ENCODE measurements around the gene GPR137B.

The GPR137B gene

DNA sequence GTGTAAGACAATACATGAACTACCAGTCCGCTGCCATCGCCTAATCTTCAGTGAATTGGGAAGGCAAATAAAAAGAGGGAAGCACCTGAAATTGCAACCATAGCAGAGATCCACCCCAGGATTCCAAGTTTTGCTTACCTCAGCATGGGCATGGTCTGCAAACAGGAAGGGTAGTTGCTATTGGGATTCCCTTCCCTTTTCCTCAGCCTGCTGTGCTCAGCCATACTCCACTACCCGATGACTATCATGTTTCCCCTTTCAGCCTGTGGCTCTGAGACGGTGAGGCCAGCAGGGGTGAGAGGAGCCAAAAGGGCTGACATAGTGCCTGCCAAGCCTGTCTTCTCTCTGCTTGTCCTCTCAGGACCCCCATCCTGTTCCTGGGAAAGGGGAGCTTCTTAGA, 64.2 kb downstream of the GPR137B start:
- DNase-seq, result no peak

DNA sequence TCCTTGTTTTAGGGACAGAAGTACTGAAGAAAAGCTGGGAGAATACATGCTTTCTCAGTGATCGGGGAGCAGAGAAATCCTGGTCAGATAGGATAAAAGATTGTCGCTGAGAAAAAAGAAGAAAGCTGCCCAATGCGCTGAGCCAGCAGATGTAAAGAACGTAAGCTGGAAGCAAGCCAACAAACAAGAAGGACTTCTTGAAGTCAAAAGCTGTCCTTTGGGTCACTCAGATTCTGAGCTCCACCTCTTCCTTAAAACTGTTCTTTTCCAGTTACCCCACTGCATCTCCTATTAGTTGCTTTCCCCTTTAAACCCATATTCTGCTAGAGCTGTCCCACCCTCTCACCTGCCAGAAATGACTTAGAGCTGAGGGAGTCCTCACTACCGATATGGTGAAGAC, 64.8 kb downstream of the GPR137B start:
- no peak for DNase-seq

DNA sequence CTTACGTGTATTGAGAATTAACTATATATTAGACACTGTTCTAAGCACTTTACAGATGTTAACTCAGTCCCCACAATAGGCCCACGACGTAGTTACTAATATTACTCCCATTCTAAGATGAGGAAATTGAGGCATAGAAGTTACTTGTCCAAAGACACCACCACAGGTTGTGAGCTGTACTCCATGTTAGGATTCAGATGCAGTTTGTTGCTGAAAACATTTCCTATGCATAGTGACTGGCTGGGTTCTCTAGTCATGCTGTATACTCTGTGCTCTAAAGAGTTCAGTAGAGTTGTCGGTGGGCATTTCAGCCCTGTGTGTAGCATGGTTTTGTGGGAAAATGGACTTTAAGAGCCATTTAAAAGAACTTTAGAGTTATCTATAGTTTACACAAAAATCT, 65.2 kb downstream of the GPR137B start:
- DNase-seq, result no peak

DNA sequence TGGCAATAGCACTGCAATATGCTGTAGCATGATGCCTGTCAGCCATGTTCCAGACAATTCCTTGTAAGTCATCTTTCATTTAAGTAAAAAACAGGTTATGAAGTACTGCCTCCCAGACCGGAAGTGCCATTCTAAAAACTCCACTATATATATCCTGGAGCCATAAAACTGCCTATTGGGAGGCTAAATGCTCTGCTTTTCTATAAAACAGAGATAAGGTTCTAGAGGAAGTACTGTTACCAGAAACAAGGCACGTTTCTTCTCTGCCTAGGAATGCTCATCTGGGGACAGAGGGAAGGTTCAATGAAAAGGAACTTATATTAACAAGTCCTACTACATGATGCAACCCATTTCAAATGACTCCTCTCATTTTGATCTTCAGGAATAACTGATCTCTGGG, 66.8 kb downstream of the GPR137B start:
- DNase-seq, result no peak

DNA sequence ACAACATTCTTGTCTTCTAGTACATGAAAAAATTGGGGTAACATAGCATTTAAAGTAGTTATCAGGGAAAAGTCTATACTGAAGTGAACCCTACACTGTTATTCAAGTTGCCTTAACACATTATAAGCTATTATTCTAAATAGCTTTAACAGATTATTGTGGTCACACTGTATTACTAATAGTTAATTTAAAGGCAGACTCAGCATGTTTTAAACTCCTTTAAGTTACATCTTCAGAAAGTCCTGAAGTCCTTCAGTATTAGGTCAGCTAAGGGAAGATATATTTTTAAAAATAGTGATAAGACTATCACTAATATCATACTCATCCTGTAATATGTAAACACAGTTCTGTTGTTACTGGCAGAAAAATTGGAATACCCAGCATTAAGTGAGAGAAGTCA, 67.4 kb downstream of the GPR137B start:
- DNase-seq, result no peak

DNA sequence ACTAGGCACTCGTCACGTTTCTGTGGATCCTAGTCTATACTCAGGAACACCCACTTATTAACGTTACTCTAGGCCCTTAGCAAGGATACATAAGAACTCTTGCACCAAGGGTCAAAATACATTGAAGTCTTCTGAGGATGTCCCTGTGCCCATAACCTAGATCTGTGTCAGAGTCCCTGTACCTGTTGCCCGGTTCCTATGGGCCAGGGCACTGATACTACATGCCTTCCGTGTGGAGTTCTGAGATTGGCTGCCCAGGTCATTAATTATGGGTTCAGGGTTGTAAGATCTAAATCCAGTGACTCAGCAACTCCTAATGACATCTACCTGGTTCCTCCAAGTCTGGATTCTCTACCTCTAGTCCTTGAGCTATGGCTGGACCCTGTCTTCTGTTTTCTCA, 69.5 kb downstream of the GPR137B start:
- no peak for DNase-seq

DNA sequence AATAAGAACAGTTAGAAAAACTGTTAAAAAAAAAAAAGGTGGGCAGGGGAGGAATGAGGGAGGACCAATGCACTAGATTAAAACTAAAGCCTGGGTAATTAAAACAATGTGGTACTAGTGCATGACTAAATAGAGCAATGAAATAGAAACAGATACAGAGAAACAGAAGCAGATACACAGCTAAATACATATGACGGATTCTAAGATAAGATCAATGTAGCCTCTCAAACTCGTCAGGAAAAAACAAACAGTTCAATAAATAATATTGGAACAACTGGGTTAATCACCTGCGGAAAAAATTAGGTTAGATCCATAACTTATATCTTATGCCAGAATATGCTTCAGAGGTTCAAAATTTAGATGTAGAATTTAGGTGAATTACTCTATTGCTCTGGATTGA, 71.2 kb downstream of the GPR137B start:
- no peak for DNase-seq

DNA sequence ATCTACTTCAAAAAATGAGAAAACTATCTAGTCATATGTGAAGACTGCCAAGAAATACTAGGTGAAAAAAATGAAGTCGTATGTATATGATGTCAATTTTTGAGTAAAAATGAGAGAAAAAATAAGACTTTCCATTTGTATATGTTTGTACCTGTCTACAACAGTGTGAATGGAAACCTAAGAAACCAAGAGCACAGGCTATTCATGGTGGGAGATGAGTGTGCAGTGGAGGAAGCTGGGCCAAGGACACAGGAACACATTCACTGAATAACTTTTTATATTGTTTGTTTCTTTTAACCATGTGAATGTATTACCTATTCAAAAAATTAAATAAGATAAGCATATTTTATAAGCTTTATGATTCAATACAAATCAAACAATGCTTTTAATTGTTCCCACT, 72.4 kb downstream of the GPR137B start:
- no peak for DNase-seq

DNA sequence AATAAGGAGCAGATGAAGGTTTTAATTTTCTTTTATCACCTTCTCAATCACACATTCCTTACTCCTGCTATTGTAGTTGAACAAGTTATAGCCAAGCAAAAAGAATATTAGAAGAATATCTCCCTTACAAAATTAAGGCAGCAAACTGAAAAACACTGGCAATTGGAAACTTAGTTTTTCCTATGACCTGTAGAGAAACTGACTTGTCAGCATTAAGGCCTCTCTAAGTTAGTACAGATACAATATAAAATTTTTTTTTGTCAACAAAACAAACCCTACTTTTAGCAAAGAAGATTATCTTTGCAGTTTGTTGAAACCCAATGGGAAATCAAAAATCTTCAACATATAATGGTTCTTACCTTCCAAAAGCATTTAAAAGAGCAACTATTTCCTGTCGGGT, 78.1 kb downstream of the GPR137B start:
- DNase-seq, result no peak

DNA sequence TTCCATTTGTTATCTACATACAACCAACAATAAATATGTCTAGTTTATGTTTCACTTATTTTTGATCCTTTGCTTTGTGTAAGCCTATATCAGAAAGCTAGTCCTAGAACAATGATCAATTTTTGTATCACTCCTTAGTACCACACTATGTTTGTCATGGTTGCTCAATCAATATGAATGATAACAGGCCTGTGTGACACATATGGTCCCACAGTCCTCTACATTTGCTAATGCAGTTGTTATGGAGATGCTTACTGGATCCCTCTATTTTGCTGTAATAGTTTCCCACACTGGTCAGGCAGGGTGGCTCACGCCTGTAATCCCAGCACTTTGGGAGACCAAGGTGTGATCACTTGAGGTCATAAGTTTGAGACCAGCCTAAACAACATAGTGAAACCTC, 80.3 kb downstream of the GPR137B start:
- DNase-seq, result no peak

DNA sequence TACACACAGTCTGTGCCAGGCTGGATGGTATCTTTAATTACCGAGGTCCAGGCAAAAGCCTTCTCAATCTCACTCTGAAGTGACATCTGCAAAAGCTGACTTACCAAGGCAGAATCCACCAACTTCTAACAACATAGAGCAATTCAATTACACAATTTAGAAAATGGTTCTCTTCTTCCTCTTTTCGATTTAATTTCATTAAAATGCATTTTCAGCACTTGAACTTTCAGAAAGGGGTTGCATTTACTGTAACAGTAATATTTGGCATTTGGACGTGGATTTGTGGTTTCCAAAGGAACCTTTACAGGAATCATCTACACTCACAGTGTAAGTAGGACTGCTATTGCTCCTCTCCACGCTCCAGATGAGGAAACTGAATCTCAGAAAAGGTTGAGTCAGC, 86.1 kb downstream of the GPR137B start:
- DNase-seq, result no peak

DNA sequence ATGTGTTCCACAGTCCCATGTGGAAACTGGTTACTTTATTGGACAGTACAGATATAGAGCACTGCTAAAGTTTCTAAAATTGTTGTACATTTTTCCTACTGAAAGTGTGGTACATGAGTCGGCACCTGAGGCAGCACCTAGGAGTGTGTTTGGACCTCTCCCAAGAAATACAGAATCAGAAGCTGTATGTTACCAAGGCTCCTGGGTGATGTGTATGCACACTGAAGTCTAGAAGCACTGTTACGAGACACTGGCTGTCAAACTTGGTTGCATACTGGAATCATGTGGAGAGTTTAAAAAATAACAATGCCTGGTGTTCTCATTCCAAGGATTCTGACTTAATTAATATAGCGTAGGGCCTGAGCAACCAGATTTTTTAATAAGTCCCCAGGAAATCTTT, 92.8 kb downstream of the GPR137B start:
- no peak for DNase-seq

DNA sequence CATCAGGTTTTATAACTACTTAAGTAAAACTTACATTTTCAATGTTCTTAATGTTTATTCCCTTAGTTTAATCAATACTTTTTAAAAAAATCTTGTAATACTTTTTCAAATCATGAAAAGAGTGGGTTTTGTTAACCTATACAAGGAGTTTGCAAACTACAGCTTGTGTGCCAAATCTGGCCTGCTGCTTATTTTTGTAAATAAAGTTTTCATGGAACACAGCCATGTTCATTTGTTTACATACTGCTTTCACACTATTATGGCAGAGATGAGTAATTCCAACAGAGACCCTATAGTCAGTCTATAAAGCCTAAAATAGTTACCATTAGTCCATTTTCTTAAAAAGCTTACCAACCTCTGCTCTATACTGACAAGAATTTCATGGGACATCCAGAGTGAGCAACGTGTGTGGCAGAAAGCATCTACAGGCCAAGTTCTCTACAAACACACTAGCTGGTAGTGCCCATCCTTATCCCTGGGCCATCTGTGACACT, 96.8 kb downstream of the GPR137B start:
- DNase-seq, result no peak

DNA sequence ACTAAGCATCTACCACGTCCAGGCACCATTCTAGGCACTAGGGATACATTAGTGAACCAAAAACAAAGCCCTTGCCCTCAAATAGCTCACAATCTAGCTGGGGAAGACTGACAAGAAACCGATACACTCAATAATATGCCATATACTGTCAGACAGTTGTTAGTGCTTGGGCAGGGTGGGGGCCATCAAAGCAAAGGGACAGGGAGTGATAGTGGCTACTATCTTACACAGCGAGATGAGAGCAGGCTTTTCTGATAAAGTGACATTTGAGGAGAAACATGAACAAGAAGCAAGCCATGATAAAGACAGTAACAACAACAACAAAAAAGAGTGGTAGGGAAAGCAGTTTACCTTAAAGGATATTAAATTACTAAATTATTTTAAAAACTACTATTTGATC, 98.3 kb downstream of the GPR137B start:
- DNase-seq, result no peak

DNA sequence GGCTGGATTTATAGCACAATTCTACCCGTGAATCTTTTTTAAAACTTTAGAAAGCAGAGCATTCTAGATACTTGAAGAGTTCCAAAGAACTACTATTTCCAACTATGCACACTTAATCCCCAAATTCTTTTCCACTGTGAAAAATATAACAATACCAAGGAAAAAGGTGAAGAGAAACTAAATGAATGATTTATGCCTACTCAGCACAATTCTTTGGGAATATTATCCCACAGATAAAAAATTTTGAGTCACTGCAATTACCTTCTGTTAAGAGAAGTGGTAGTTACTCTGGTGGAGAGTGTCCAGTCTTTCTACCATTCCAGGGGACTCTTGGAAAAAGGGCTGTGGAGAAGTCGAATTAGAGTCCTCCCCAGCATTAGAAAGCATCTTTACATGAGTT, 100.2 kb downstream of the GPR137B start:
- DNase-seq, result no peak

DNA sequence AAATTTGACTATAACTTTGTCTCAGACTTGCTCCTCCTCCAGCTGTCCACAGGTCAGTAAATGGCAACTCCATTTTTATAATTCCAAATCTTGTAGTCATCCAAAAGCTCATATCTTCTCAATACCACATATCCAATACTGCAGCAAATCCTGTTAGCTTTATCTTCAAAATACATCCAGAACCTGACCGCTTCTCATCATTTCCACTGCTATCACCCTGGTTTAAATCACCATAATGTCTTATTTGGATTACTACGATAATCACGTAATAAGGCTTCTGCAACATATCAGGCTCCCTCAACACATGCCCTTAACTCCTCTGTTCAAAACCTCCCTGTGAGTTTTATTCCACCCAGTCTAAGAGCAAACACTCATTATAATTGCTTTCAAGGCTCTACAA, 104.9 kb downstream of the GPR137B start:
- DNase-seq, result no peak

DNA sequence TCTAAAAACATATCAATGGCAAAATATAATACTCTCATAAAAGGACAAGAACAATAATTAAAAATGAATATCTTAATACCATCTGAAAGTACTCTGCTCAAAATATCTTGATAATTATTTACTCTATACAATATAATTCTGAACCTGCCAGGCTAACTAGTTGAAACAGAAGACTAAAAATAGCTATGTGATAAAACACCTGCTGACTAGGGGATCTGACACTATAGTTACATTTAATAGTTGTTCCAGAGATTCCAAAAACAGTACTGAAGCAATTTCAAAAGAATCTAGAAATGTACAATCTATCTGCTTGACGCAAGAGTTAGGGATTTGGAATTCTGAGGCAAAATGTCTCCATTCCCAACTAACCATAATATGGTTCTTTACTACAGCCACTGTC, 109.2 kb downstream of the GPR137B start:
- no peak for DNase-seq

DNA sequence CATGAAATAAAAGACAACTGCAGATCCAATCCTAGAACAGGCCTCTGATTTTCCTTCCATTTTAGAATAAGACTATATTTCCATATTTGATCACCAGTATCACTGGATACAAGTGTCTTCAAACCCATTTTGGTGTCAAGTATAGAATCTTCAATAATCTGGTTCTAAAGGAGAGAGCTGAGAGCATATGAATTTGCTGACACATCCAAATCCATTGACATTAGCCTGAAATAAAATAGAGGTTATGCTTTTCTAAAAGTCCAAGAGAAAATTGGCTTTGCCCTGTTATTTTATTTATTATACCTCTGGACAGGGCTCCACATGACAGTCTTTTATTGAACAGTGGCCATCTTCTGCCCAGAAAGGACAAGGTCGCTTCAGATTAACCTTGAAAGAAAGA, 110.8 kb downstream of the GPR137B start:
- DNase-seq, result no peak

DNA sequence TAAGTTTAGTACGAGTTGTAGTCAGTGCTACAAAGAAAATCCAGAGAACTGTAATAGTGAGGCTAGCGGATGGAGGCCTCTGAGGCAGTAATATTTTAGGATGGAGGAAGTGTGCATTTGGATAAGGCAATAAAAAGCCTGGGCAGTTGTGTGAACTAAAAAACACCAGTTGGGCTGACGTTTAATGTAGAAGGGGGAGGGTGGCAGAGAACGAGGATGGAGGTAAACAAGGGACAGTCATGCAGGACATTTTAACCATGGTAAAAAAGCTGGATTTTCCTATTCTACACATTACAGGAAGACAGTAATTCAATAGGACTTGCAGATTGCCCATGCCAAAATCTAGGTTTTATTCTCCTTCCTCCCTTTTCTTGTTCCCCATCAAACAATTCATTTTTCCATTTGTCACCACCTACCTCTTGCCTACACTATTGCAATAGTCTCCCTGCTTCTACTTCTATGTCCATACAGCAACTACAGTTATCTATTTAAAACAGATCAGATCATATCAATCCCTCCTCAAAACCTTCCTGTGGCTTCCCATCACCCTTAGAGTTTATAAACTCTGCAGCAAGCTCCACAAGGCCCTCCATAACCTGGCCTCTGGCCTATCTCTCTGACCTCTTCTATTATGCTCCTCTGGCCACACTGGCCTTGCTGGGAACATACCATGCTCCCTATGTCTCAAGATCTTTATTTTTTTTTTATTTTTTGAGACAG, 111.7 kb downstream of the GPR137B start:
- no peak for DNase-seq

DNA sequence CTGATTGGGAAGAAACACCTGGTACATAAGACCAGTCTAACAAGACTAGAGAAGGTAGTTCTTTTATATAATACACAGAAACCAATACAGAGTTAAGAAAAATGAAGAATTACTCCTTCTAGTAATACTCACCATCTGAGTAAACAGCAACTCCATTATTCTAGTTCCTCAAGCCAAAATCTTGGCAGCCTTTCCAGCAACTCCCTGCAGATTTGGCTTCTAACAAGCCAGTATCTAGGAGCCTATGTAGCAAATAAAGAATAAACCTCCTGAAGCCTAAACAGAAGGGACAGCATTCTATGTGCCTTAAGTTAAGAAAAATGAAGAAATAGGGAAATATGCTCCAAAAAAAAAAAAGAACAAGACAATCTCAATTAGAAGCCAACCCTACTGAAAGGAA, 114.9 kb downstream of the GPR137B start:
- no peak for DNase-seq

DNA sequence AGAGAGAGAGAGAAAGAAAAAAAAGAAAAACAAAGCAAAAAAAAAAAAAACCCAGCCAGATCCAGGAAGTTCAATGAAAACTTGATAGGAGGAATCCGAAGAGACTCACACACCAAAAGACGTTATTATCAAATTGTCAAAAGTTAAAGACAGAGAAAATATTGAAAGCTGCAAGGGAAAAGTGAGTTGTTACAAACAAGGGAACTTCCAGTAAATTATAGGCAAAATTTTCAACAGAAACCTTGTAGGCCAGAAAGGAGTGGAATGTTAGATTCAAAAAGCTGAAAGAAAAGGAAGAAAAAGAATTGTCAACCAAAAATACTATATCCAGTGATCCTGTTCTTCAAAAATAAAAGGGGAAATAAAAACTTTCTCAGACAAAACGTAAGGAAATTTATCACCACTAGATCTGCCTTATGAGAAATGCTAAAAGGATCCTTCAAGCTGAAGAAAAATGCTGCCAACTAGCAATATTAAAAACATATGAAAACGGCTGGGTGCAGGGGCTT, 115.8 kb downstream of the GPR137B start:
- no peak for DNase-seq
